OCI-M1 (cell line): ENCODE results near the gene AP3B2.
A peak's percentile ranks its signal among the peaks of the same experiment; 100 is the strongest.

Source experiments
- DNase-seq: peaks from one replicate; lab custom pipeline; 2025; lab: John Stamatoyannopoulos, UW

AP3B2 gene

DNA sequence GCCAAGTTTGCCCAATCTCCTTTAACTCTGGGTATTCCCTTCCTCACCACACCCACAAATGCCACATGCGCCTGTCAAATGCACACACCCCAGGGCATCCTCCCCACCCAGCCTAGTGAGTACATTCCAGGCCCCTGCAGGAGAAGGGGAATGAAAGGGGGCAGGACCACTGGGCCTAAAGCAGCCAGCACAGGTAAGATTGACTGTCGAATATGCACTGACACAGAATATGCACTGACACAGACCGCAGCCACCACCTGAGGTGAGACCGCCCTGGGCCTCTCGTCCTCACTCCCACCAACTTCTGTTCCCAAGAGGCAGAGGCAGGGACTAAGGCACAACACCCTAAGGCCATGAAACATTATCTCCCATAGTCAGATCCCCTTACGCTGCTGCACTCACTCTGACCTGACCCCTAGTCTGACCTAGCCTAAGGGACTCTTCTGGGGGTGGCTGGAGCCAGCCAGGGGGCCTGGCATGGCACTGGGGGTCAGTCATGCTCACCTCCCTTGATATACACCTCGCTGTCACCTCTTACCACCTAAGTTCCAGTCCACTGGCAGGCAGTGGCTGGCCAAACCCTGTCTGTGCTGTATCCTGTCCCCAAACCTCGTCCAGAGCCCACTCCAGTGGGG lies 10.8 kb downstream of the AP3B2 start:
- no peak for DNase-seq

DNA sequence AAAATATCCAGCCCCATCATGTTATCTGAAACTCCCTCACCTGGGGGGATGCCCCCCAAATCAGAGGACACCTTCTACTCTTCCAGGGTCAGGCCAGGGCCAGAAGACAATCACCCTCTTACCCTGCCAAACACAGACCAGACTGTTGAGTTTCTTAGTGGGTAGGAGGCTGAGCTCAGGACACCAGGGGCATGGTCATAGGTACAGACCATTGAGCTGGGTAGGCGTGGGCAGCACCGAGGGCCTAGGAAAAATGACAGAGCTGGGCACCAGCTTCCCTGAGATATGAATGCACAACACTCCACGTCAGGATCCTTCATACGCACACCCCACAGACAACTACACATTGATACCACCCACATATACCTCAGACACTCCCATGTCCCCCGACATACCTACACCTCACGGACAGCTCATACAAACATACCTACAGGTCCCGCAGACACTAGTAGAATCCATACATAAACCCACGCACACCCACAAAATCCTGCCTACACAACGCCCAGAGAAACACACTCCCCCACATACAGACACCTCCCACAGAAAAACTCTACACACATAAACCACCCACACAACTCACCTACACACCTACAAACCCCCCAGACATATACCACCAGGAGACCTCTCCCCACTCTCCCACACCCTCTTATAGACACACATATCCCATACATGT lies 11.8 kb downstream of the AP3B2 start:
- no peak for DNase-seq

- DNase-seq = no peak
Measured at GRCh38 chr15:82692171-82692570, 17.5 kb downstream of the AP3B2 start.

- DNase-seq = no peak
Measured at GRCh38 chr15:82689147-82689546, 20.5 kb downstream of the AP3B2 start.

DNA sequence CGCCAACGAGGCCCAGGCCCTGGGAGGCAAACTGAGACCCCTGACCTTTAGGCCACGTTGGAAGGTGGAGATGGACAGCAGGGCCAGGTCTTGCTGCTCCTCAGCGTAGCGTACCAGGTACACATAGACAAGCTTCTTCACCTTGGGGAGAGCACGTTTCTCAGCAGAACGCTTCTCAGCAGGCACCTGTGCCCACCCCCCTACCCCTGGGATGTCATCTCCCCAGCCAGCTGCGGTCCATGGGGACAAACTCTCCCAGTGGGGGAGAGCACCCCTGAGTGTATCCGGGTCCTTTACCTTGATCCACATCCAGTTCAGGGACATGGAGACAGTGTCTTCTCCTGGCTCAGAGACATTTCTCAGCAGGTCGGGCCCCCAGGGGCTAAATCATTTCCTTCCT lies 21.0 kb downstream of the AP3B2 start:
- DNase-seq = no peak

GRCh38 chr15:82681371-82681770 lies 28.3 kb downstream of the AP3B2 start:
- no peak for DNase-seq

DNA sequence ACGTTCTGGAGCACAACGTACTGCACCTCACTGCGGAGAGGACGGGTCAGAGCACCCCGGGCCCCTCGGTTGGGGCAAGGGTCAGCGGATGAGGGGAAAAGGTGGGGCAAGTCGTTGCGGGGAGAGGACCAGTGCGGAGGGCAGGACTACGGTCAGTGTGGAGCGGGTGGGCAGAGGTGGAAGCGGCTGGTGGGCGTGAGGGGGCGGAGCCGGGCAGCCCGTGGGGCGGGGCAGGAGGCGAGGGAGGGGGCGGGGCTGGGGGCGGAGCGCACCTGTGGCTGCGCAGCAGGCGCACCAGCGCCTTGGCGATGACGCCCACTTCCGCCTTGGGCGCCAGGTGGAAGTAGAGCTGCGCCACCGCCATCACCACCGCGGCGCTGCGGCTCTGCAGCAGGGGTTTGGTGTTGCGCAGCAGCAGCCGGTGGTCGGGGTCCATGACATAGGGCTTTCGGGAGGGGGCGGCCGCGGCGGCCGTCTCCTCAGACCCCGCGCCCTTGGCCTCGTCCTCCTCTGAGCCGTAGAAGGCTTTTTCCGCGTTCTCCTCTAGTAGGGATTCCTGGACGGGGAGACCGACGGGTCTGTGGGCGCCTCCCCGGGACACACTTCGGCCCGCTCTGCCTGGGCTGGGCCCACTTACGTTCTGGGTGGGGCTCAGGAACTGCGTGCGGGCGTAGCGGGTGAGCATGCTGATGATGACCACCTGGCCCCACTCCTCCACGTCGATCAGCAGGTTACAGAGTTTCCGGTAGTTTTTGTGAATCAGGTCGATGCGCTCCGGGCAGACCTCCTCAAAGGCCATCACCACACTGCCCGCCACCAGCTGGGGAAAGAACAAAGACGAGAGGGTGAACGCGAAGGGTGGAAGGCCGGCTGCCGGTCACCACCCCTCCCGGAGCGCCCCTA lies 29.2 kb downstream of the AP3B2 start:
- no peak for DNase-seq

GRCh38 chr15:82679626-82680199 lies 30.0 kb downstream of the AP3B2 start:
- no peak for DNase-seq

GRCh38 chr15:82677720-82678323 lies 31.9 kb downstream of the AP3B2 start:
- no peak for DNase-seq

DNA sequence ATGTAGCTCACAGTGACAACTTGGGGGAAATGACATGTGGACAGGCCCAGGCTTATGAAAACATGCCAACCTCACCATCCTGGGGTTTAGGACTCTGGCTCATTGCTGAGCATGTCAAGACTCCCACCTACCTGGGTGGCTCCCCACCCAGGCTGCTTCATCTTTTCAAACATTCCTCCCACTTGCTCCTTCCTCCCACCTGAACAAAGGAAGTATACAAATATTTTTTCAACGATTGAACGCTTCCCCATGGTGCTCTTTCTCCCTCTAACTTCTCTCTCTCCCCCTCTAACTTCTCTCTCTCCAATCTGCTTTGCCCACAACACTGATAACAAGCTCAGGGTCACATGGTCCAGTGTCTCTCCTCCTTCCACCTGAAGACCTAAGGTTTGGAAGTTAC lies 34.8 kb downstream of the AP3B2 start:
- no peak for DNase-seq

- DNase-seq = no peak
Measured at GRCh38 chr15:82670699-82671098, 39.0 kb downstream of the AP3B2 start.

DNA sequence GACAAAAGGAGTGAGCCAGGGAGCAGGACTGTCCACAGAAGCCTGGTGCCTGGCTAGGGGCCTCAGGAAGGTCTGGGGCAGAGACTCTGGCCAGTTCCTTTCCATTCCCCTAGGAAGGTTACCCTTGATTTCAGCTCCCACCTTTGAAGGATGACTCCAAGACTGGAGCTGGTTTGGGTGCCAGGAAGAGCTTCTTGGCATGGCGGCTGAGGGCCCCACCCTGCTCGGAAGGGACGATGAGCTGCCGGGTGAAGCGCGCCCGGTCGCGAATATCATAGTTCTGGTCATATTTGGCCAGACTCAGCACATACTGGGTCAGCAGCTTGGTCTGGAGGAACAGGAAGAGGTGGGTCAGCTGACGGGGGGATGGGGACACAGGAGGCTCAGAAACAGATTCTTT lies 43.1 kb downstream of the AP3B2 start:
- no peak for DNase-seq

DNA sequence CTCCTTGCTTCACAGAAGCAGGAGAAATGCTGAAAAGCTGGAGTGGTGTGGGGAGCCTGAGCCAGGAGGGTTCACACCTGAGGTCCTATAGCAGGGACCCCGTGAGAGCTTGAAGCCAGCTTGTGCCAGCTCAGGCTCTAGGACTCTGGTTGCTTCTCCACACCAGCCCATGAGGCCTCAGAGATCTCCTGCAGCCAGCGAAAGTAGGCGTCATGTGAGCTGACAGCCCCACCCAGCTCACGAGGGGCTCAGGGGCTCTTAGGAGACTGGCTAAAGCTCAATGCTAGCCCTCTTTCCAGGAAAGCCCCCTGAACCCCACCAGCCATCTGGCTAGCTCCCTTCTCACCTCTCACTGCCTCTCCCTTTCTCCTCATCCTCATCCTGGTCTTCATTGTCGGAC lies 45.7 kb downstream of the AP3B2 start:
- no peak for DNase-seq

DNA sequence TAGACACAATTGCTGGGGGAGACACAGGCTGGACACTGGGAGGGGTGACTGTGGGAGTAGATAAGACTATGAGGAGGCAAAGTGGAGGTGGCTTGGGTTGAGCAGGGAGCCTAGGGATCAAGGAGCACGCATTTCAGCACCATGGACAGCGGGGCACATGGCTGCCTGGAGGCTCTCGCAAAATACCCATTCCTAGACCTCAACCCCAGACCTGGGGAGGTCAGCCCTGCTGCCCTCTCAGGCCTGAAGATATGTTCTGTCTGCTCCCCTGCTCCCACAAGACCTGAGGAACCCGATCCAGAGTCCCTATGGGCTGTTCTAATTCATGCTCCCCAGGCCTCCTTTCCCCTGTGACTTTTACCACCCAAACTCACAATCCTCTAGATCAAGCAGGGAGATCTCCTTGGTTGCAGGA lies 46.5 kb downstream of the AP3B2 start:
- DNase-seq = peak; percentile 68

DNA sequence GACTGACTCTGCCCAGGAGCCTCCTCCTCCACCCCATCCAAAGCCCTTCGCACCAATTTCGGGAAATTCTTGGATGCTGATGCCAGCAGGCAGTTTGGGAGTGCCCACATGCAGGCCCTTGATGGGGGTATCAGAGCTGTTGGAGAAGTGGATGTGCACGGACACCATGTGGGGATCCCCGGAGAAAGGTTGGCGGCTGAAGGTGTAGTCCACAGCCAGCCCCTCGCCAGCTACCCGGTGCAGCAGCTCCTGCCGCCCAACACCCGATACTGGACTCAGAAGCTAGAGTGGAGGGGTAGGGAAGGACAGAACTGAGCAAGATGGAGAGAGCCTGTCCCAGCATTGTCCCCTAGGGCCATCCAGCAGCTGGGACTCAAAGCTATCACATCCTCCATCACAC lies 47.0 kb downstream of the AP3B2 start:
- no peak for DNase-seq

DNA sequence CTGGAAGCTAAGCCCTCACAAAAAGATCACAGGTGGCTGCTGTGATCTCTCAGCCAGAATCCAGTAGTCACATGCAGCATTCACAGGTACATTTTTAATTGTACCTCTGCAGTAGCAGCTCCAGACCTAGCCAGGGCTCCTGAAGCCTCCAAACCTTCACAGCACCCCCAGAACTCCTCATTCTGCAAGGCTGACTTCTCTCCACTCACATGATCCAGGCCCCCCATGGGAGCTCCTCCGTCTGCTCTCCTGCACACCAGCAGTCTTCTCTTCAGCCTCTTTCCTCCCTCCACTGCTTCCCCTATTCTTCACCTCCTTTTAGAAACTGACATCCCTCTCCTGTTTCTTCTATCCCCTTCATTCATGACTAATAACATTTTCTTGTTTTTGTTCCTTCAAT lies 49.3 kb downstream of the AP3B2 start:
- no peak for DNase-seq

DNA sequence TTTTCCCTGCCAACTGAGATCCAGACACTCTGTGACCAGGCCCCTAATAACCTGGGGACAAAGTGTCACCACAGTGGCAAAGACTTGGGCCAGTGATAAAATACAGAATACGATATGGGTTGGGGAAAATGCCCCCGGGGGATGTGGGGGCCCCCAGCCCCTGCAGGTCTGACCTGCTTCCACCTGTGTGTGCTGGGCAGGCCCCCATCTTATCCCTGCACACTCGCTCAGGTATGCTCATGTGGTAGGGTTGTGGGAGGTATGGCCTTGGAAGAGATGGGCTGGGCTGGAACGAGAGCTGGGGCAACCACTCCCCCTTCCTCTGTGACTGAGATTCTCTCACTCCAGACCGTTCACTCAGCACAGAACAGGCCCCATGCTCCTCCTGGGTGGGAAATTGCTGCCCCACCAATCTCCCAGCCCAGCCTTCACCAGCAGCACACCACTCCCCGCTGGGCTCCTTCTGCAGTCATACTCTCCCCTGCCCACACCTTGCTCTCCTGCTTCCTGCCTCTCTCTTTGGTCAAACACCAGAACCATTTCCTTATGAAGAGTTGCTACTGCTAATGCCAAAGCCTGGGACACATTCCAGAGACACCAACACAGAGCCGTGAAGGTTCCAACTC lies 52.9 kb downstream of the AP3B2 start:
- DNase-seq = no peak

DNA sequence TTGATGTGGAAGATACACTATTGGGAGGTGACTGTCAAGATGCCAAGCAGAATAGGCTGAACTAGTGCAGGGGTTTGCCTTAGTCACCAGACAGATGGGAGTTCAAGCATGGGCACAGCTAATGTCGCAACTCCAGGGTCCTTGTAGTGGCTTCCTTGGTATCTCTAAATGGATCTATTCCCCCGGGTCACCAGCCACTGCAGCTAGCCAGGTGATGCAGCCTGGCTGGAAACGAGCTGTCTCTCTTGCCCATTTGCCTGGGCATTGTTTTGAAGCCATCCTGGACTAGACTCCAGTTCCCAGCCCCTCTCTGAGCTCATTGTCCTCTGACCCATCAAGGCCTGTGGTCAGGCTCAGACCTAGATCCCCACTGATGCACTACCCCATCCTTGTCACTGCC lies 54.1 kb downstream of the AP3B2 start:
- no peak for DNase-seq

GRCh38 chr15:82653483-82654168 lies 56.0 kb downstream of the AP3B2 start:
- DNase-seq = no peak

DNA sequence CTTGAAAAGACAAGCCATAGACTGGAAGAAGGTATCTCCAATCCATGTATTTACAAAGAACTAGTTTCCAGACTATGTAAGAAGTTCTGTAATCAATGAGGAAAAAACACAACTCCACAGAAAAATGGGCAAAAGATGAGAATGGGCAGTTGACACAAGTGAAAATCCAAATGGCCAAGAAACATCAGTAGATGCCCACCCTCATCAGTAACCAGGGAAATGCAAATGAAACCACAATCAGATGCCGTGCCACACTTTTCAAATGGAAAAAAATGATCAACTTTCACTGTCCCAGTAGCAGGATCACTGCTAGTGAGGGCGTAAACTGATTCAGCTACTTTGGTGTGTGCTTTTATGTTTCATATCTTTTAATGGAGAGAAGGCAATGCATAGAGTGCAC lies 58.0 kb downstream of the AP3B2 start:
- DNase-seq = no peak

GRCh38 chr15:82650046-82650670 lies 59.5 kb downstream of the AP3B2 start:
- peak; percentile 14 for DNase-seq
